Left ventricle myocardium inferior (tissue), 1 donor: ENCODE measurements around the gene BBS9. TPM values are rescaled to one million over a fixed set of nuclear protein-coding genes. Genes with fewer than 3 reads are reported as not detected.

Source experiments
- DNase-seq: peaks from one replicate; pipeline ENCODE4 v3.0.0-alpha.2; 2020
- H3K27ac ChIP-seq: fragments of 200-600 bp; replicated peaks from 2 replicates; pipeline ENCODE4 v1.8.0; 2021
- H3K27me3 ChIP-seq: fragments of 200-600 bp; 2 replicates; pipeline ENCODE4 v1.8.0; 2021; ENCODE audit warnings: low read depth
- H3K36me3 ChIP-seq: fragments of 200-600 bp; 2 replicates; pipeline ENCODE4 v1.8.0; 2021
- H3K4me1 ChIP-seq: fragments of 200-600 bp; 2 replicates; pipeline ENCODE4 v1.8.0; 2021
- H3K4me3 ChIP-seq: fragments of 200-600 bp; 2 replicates; pipeline ENCODE4 v1.8.0; 2021; ENCODE audit warnings: mild to moderate bottlenecking, moderate library complexity
- H3K9me3 ChIP-seq: fragments of 200-600 bp; replicated peaks from 2 replicates; pipeline ENCODE4 v1.8.0; 2021
- CTCF ChIP-seq: fragments of 200-600 bp; IDR thresholded peaks from 2 replicates; pipeline ENCODE4 v1.8.0; 2021; ENCODE audit warnings: antibody characterized with exemption, mild to moderate bottlenecking, borderline replicate concordance
- intact Hi-C: fragments of 100-400 bp; cut with micrococcal nuclease; formaldehyde crosslinking; loops from one replicate; pipeline ENCODE4 v1.11.0; 2022
- total RNA-seq: library from RNA; stranded (reverse); fragmentation: NEBNext Ultra II Directional; extraction: Animal tissue kit (Norgen Biotek cat#: 25700); gene quantifications from one replicate; pipeline ENCODE4 v1.2.1, GENCODE V29; 2021
- donor health status: DM: no; HTN: yes; CAD: no; lungs with severe emphysema.

Gene BBS9
- total RNA-seq, 1 donor from 2014 or later, result 13.7 TPM

- H3K27me3 ChIP-seq, result no peaks in the 10 kb centered on the region
- no peaks in the 10 kb centered on the region for H3K4me1 ChIP-seq
- H3K36me3 ChIP-seq, result peaks cover 7% of the 10 kb centered on the region
- DNase-seq, result no peak
- H3K9me3 ChIP-seq, result peaks cover 44% of the 10 kb centered on the region
- no peak overlapping the region for H3K27ac ChIP-seq
- TF ChIP-seq CTCF, result no peak
- intact Hi-C loops, result no loop called here
- H3K4me3 ChIP-seq, result no peak overlapping the region
Observed at GRCh38 chr7:33325754-33326484, 196.6 kb downstream of the BBS9 start.

GRCh38 chr7:33326485-33326848 is 197.1 kb downstream of the BBS9 start:
- Histone ChIP-seq H3K4me1 (no peaks in the 10 kb centered on the region), H3K27me3 (no peaks in the 10 kb centered on the region), H3K36me3 (peaks cover 2% of the 10 kb centered on the region), H3K9me3 (peaks cover 38% of the 10 kb centered on the region), H3K4me3 (no peak overlapping the region), H3K27ac (no peak overlapping the region)
- TF ChIP-seq CTCF, result no peak
- intact Hi-C loops, result no loop called here
- DNase-seq, result no peak

DNA sequence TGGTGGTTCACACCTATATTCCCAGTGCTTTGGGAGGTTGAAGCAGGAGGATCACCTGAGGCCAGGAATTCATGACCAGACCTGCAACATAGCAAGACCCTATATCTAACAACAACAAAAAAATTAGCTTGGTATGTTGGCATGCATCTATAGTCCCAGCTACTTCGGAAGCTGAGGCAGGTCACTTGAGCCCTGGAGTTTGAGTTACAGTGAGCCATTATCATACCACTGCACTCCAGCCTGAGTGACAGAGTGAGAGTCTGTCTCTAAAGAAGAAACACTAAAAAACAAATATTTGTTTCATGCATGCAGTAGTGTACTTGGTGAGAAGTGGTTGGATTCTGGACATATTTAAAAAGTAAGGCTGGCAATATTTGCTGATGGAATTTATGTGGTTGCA is 198.1 kb downstream of the BBS9 start:
- Histone ChIP-seq H3K27me3 (no peaks in the 10 kb centered on the region), H3K27ac (no peak overlapping the region), H3K36me3 (no peaks in the 10 kb centered on the region), H3K9me3 (peaks cover 29% of the 10 kb centered on the region), H3K4me3 (no peak overlapping the region), H3K4me1 (no peaks in the 10 kb centered on the region)
- intact Hi-C loops, result no loop called here
- DNase-seq, result no peak
- TF ChIP-seq CTCF, result no peak

DNA sequence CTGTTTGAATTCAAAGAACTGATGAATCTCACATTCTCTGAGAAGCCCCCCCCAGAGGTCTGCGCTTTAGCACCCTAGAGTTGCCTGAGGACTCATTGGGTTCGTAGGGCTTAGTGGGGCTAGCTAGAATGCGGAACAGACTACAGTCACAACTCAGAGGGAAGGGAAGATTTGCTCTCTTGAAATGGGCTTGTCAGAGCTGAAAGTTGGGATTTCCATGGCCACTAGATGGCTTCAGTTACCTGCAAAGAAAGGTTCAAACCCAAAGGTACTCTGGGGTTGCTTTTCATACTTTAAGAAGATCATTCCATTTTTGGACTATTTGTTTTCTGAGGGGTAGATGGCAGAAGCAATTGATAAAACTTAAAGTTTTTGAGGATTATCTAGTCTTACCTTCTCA is 205.0 kb downstream of the BBS9 start:
- no peak overlapping the region for H3K4me3 ChIP-seq
- no peak overlapping the region for H3K27ac ChIP-seq
- peak; percentile 48 for TF ChIP-seq CTCF
- no peaks in the 10 kb centered on the region for H3K36me3 ChIP-seq
- DNase-seq, result no peak
- H3K9me3 ChIP-seq, result no peaks in the 10 kb centered on the region
- no peaks in the 10 kb centered on the region for H3K4me1 ChIP-seq
- no peaks in the 10 kb centered on the region for H3K27me3 ChIP-seq
- intact Hi-C loops, result no loop called here

DNA sequence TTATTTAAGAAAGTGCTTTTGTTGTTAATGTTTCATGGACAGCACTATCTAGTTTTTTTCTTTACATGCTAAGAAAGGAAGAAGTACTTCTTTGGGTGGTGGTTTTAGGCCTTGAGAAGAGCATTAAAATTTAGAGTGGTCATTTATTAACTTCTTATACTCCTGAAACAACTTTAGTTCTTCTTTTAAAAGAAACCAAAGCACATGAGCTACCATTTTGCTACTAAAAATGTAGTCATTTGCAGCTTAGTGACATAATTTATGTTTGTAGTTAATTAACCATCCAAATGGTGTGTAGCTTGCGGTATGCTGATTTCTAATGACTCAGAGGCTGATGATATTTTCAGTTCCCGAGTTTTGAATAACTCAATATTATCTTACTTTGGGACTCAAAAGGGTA is 207.5 kb downstream of the BBS9 start:
- Histone ChIP-seq H3K4me3 (no peak overlapping the region), H3K27me3 (no peaks in the 10 kb centered on the region), H3K36me3 (peaks cover 4% of the 10 kb centered on the region), H3K27ac (no peak overlapping the region), H3K9me3 (no peaks in the 10 kb centered on the region), H3K4me1 (no peaks in the 10 kb centered on the region)
- no peak for DNase-seq
- TF ChIP-seq CTCF, result no peak
- intact Hi-C loops, result no loop called here
